ENCODE results near the gene HIVEP3.

The HIVEP3 gene

DNA sequence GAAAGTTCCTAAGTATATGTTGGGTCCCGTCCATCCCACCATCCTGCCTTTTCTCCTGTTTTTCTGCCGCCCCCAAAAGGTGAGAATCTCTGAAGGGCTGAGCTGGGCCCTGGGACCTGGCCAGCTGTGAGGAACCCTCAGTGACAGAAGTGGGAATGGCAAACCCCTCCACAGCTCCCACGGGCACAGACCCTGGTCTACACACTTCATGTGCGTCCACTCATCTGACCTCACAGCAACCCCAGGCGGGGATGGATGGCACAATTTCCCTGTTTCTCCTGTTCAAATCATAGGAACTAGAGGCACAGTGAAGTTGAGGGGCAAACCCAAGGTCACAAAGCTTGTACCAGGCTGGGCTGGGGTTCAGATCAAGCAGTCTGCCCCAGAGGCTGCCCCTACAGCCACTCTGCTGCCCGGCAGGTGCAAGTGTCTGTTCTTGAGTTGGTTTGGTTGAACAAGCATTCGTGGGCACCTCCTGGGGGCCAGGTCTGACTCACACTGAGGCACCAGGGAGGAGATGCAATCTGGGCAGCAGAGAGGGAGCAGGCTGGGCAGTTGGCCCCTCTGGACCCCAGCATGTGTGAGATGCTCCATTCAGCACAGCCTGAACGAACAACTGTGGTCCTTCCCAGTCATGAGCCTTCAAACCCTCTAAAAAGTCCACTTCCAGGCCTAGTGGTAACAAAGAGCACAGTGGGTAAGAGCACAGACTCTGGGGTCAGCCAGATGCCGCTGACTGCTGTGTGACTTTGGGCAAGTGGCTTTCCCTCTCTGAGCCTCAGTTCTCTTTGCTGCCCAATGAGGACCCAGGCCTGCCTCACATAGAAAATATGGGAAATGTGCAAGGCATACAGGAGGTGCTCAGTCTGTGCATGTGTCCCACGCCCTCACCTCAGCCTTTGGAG is 438.3 kb downstream of the HIVEP3 start:
- Histone ChIP-seq H3K27ac (ENCODE audit: insufficient read depth in 1 of 2, low read depth in 1 of 2, low read length in 2 of 2, poor library complexity in 1 of 2, severe bottlenecking in 2 of 2) (no peak overlapping the region), H3K4me3 (ENCODE audit: control insufficient read depth in 1 of 7, extremely low read depth in 1 of 7, insufficient read depth in 4 of 7, low read depth in 2 of 7, low read length in 6 of 7) (no peak overlapping the region), H3K9me3 (ENCODE audit: control extremely low read depth in 1 of 5, control insufficient read depth in 4 of 5, insufficient read depth in 2 of 5, low read depth in 1 of 5, low read length in 4 of 5) (no peaks in the 10 kb centered on the region), H3K27me3 (replicated peaks in 2 of 5; ENCODE audit: control insufficient read depth in 4 of 5, insufficient read depth in 5 of 5, low read length in 4 of 5) (peaks cover 0 to 4% (median 0%) of the 10 kb centered on the region in 5 experiments), H3K36me3 (ENCODE audit: control insufficient read depth in 4 of 4, insufficient read depth in 4 of 4, low read length in 3 of 4) (no peaks in the 10 kb centered on the region), H3K4me1 (ENCODE audit: control extremely low read depth in 1 of 4, control insufficient read depth in 4 of 4, insufficient read depth in 4 of 4, low read length in 3 of 4) (peaks cover 0 to 4% (median 0%) of the 10 kb centered on the region in 4 experiments)
- ChIA-PET POLR2A (no interaction called here), CTCF (interaction anchor here (0.6 to 1.5 kb wide), 2 partner anchors 15 to 316 kb away, joined by 3 to 6 read pairs; no protein-coding TSS in a partner anchor)
- WGBS (ENCODE audit: insufficient coverage), result 89% methylated on average over 8 of the region's 10 CpGs
- no peak for DNase-seq

DNA sequence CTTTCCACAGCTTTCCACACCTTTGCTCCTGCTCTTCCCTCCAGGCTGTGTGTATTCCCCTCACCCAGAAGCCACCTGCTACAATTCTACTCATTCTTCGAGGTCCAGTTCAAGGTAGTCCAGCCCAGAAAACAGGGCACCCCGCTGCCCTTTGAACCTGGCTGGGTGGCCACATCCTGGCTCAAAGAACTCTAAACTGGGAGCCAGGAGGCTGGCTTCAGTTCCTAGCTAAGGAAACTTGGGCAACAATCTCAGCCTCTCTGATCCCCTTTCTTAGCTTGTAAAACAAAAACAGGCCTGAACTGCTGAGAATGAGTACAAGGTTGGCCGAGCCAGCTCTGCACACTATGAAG is 438.9 kb downstream of the HIVEP3 start:
- POLR2A ChIA-PET, result no interaction called here
- Histone ChIP-seq H3K36me3 (ENCODE audit: control insufficient read depth in 4 of 4, insufficient read depth in 4 of 4, low read length in 3 of 4) (no peaks in the 10 kb centered on the region), H3K27ac (ENCODE audit: insufficient read depth in 1 of 2, low read depth in 1 of 2, low read length in 2 of 2, poor library complexity in 1 of 2, severe bottlenecking in 2 of 2) (no peak overlapping the region), H3K4me1 (ENCODE audit: control extremely low read depth in 1 of 4, control insufficient read depth in 4 of 4, insufficient read depth in 4 of 4, low read length in 3 of 4) (peaks cover 0 to 4% (median 0%) of the 10 kb centered on the region in 4 experiments), H3K27me3 (replicated peaks in 2 of 5; ENCODE audit: control insufficient read depth in 4 of 5, insufficient read depth in 5 of 5, low read length in 4 of 5) (peaks cover 0 to 4% (median 0%) of the 10 kb centered on the region in 5 experiments), H3K9me3 (ENCODE audit: control extremely low read depth in 1 of 5, control insufficient read depth in 4 of 5, insufficient read depth in 2 of 5, low read depth in 1 of 5, low read length in 4 of 5) (no peaks in the 10 kb centered on the region), H3K4me3 (ENCODE audit: control insufficient read depth in 1 of 7, extremely low read depth in 1 of 7, insufficient read depth in 4 of 7, low read depth in 2 of 7, low read length in 6 of 7) (no peak overlapping the region)
- no peak for DNase-seq
- CTCF ChIA-PET, result interaction anchor here (0.6 to 1.9 kb wide), 3 partner anchors 15 to 315 kb away, joined by 3 to 6 read pairs (median 6); no protein-coding TSS in a partner anchor
- 100% methylated on average over 2 of the region's 3 CpGs for WGBS (ENCODE audit: insufficient coverage)

DNA sequence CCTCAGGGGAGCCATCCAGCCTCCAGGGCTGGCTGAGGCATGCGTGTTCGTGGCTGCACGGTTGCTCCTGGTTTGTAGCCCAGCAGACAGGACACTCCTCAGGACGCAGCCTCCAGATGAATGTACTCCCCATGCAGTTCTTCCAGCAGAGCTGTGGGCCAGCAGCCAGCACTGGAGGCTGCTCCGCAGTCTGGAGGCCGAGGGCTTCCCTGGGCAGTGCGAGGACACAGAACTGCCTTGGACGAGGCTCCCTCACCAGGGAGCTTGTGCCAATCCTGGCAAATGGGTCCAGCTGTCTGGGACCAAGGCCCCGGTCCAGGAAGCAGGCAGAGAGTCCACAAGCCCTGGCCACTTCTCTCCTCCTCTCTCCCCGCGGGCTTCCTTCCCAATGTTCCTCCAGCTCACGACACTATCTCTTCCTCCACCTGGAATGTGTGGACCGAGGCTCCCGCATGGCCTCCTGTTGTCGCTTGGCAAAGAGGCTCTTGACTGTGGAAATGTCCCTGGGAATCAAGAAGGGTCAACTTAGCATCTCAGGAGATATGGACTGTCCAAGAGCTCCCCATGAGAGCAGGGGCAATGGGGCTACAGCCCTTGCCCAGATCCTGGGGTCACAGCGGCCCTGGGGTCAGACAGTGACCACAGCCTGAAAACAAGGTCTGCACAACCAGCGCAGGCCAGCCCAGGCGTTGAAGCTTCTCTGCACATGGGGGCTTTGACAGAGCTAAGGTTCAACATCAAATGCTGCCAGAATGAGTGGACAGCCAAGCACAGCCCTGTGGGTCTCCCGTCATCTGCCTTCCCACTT is 439.5 kb downstream of the HIVEP3 start:
- no peak for DNase-seq
- ChIA-PET POLR2A (no interaction called here), CTCF (interaction anchor here (1.5 to 1.9 kb wide), 2 partner anchors 16 to 46 kb away, joined by 6 read pairs; no protein-coding TSS in a partner anchor)

DNA sequence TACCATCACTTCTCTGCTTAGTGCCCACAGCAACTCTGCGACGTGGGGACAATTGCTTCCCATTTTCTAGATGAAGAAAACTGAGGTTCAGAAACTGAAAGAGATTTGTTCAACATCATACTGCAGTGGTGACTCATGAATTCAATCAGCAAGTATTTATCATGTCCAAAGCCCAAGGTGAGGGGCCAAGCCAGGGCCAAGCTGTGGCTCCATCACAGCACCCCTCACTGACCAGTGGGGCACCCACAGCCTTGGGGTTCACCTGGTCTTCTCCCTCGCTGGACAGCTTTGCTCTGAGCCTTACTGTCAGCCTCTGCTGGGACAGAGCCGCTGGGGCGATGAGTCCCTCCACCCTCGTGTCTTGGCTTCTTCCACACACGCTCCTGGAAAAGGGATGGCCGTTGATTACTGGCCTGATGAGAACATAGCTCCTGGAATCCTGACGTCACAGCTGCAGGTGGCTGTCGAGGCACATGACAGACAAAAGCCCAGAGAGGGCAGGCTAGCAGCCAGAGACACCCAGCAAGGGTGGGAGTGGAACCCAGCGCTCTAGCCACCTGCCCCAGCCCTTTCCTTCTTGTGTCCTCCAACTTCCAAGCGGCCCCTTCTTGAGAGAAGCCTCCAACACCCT is 440.5 kb downstream of the HIVEP3 start:
- 94% methylated on average over 12 of the region's 12 CpGs for WGBS (ENCODE audit: insufficient coverage)
- Histone ChIP-seq H3K27ac (ENCODE audit: insufficient read depth in 1 of 2, low read depth in 1 of 2, low read length in 2 of 2, poor library complexity in 1 of 2, severe bottlenecking in 2 of 2) (no peak overlapping the region), H3K4me1 (ENCODE audit: control extremely low read depth in 1 of 4, control insufficient read depth in 4 of 4, insufficient read depth in 4 of 4, low read length in 3 of 4) (peaks cover 0 to 4% (median 0%) of the 10 kb centered on the region in 4 experiments), H3K9me3 (ENCODE audit: control extremely low read depth in 1 of 5, control insufficient read depth in 4 of 5, insufficient read depth in 2 of 5, low read depth in 1 of 5, low read length in 4 of 5) (no peaks in the 10 kb centered on the region), H3K36me3 (ENCODE audit: control insufficient read depth in 4 of 4, insufficient read depth in 4 of 4, low read length in 3 of 4) (no peaks in the 10 kb centered on the region), H3K27me3 (replicated peaks in 2 of 5; ENCODE audit: control insufficient read depth in 4 of 5, insufficient read depth in 5 of 5, low read length in 4 of 5) (peaks cover 0 to 4% (median 0%) of the 10 kb centered on the region in 5 experiments), H3K4me3 (ENCODE audit: control insufficient read depth in 1 of 7, extremely low read depth in 1 of 7, insufficient read depth in 4 of 7, low read depth in 2 of 7, low read length in 6 of 7) (no peak overlapping the region)
- ChIA-PET POLR2A (no interaction called here), CTCF (interaction anchor here (1.4 to 1.9 kb wide), 3 partner anchors 15 to 45 kb away, joined by 3 to 6 read pairs (median 3); no protein-coding TSS in a partner anchor)
- no peak for DNase-seq

More for the DNA sequence above, 439.5 kb downstream of the HIVEP3 start:
- Histone ChIP-seq H3K4me1 (ENCODE audit: control extremely low read depth in 1 of 4, control insufficient read depth in 4 of 4, insufficient read depth in 4 of 4, low read length in 3 of 4) (peaks cover 0 to 4% (median 0%) of the 10 kb centered on the region in 4 experiments), H3K27ac (ENCODE audit: insufficient read depth in 1 of 2, low read depth in 1 of 2, low read length in 2 of 2, poor library complexity in 1 of 2, severe bottlenecking in 2 of 2) (no peak overlapping the region), H3K9me3 (ENCODE audit: control extremely low read depth in 1 of 5, control insufficient read depth in 4 of 5, insufficient read depth in 2 of 5, low read depth in 1 of 5, low read length in 4 of 5) (no peaks in the 10 kb centered on the region), H3K27me3 (replicated peaks in 2 of 5; ENCODE audit: control insufficient read depth in 4 of 5, insufficient read depth in 5 of 5, low read length in 4 of 5) (peaks cover 0 to 4% (median 0%) of the 10 kb centered on the region in 5 experiments), H3K36me3 (ENCODE audit: control insufficient read depth in 4 of 4, insufficient read depth in 4 of 4, low read length in 3 of 4) (no peaks in the 10 kb centered on the region), H3K4me3 (ENCODE audit: control insufficient read depth in 1 of 7, extremely low read depth in 1 of 7, insufficient read depth in 4 of 7, low read depth in 2 of 7, low read length in 6 of 7) (no peak overlapping the region)
- WGBS (ENCODE audit: insufficient coverage), result 96% methylated on average over 19 of the region's 19 CpGs

DNA sequence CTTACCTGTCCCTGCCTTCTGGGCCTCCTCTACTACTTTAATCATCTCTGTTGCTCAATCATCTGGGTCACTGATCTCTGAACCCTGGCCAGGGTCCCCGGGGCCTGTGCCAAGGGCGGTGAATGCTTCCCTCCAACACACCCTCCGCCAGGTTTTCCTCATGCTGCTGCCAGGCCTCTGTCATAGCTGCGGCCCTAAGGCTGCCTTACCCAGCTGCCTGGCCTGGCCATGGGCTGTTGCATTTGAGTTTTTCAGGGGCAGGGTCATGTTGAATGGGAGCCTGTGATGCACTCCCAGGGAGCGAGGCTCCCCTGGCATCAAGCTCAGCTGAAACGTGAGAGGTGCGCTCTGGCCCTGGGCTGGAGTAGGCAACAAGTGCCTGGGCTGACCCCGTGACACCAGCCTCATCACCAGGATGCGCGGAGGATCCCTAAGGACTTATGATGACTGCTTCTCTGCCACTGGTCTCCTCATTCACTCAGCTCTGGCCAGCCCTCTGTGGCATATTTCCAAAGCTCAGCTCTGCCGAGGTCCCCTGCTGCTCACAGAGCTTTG is 441.8 kb downstream of the HIVEP3 start:
- POLR2A ChIA-PET, result interaction anchor here (0.6 kb wide), 1 partner anchor 1621 kb away, joined by 4 read pairs; no protein-coding TSS in a partner anchor
- H3K4me3 ChIP-seq (ENCODE audit: control insufficient read depth in 1 of 7, extremely low read depth in 1 of 7, insufficient read depth in 4 of 7, low read depth in 2 of 7, low read length in 6 of 7), result no peak overlapping the region
- 84% methylated on average over 10 of the region's 11 CpGs for WGBS (ENCODE audit: insufficient coverage)
- H3K27me3 ChIP-seq (replicated peaks in 2 of 5; ENCODE audit: control insufficient read depth in 4 of 5, insufficient read depth in 5 of 5, low read length in 4 of 5), result peaks cover 0 to 4% (median 0%) of the 10 kb centered on the region in 5 experiments
- CTCF ChIA-PET, result interaction anchor here (0.8 to 1.6 kb wide), 5 partner anchors 8 to 17 kb away, joined by 3 to 5 read pairs (median 3); no protein-coding TSS in a partner anchor
- no peak overlapping the region for H3K27ac ChIP-seq (ENCODE audit: insufficient read depth in 1 of 2, low read depth in 1 of 2, low read length in 2 of 2, poor library complexity in 1 of 2, severe bottlenecking in 2 of 2)
- no peaks in the 10 kb centered on the region for H3K36me3 ChIP-seq (ENCODE audit: control insufficient read depth in 4 of 4, insufficient read depth in 4 of 4, low read length in 3 of 4)
- H3K9me3 ChIP-seq (ENCODE audit: control extremely low read depth in 1 of 5, control insufficient read depth in 4 of 5, insufficient read depth in 2 of 5, low read depth in 1 of 5, low read length in 4 of 5), result no peaks in the 10 kb centered on the region
- DNase-seq, result no peak
- peaks cover 0 to 4% (median 0%) of the 10 kb centered on the region in 4 experiments for H3K4me1 ChIP-seq (ENCODE audit: control extremely low read depth in 1 of 4, control insufficient read depth in 4 of 4, insufficient read depth in 4 of 4, low read length in 3 of 4)

DNA sequence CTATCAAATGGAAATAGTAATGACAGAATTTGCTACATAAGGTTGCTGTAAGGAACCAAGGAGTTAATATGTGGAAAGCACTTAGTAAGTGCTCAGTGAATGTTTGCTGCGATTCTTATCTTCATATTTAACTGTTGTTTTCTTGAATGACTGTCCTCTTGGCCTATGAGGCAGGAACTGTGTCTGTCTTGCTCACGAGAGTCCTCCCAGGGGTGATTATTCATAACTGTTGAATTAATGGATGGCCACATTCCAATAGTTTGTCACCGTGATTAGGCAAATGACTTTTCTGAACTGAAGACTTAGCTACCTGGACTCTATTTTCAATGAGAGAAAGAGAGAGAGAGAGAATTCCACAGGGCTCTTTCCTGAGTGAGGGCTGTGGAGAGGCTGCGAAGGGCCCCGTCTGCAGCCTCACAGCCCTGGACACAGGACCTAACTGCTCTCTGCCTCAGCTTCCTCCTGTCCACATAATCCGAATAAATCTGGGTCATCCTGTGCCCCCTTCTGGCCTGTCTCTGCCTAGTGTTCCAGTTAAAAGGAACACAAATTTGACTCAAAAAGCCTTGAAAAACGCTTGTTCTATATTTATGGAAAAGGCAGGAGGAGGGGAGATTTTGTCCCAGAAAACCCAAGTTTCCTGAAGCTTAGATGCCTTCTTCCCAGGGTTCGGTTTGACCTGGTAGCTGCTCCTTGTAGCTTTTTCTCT is 442.7 kb downstream of the HIVEP3 start:
- H3K27me3 ChIP-seq (replicated peaks in 2 of 5; ENCODE audit: control insufficient read depth in 4 of 5, insufficient read depth in 5 of 5, low read length in 4 of 5), result peaks cover 0 to 4% (median 0%) of the 10 kb centered on the region in 5 experiments
- no peak for DNase-seq
- H3K4me3 ChIP-seq (ENCODE audit: control insufficient read depth in 1 of 7, extremely low read depth in 1 of 7, insufficient read depth in 4 of 7, low read depth in 2 of 7, low read length in 6 of 7), result no peak overlapping the region
- peaks cover 0 to 4% (median 0%) of the 10 kb centered on the region in 4 experiments for H3K4me1 ChIP-seq (ENCODE audit: control extremely low read depth in 1 of 4, control insufficient read depth in 4 of 4, insufficient read depth in 4 of 4, low read length in 3 of 4)
- no peaks in the 10 kb centered on the region for H3K9me3 ChIP-seq (ENCODE audit: control extremely low read depth in 1 of 5, control insufficient read depth in 4 of 5, insufficient read depth in 2 of 5, low read depth in 1 of 5, low read length in 4 of 5)
- ChIA-PET CTCF (interaction anchor here (1.1 to 2.0 kb wide), 4 partner anchors 8 to 16 kb away, joined by 3 to 6 read pairs (median 4); partner anchors contain the start of gene EDN2), POLR2A (no interaction called here)
- WGBS (ENCODE audit: insufficient coverage), result 95% methylated on average over 6 of the region's 8 CpGs
- no peaks in the 10 kb centered on the region for H3K36me3 ChIP-seq (ENCODE audit: control insufficient read depth in 4 of 4, insufficient read depth in 4 of 4, low read length in 3 of 4)
- no peak overlapping the region for H3K27ac ChIP-seq (ENCODE audit: insufficient read depth in 1 of 2, low read depth in 1 of 2, low read length in 2 of 2, poor library complexity in 1 of 2, severe bottlenecking in 2 of 2)

Data from common myeloid progenitor, CD34-positive (primary cell).